SHP77 treated with DMSO at 0.1 percent for 48 hours (cell line): ENCODE results near the gene MAPK10.
"Not testable (repeated sequence)": the region's sequence is repeated elsewhere in the genome, so short reads cannot be mapped to it uniquely, and the experiment has no call there.

Source experiments
- DNase-seq: peaks from one replicate; lab custom pipeline; 2025; lab: John Stamatoyannopoulos, UW

The MAPK10 gene

DNA sequence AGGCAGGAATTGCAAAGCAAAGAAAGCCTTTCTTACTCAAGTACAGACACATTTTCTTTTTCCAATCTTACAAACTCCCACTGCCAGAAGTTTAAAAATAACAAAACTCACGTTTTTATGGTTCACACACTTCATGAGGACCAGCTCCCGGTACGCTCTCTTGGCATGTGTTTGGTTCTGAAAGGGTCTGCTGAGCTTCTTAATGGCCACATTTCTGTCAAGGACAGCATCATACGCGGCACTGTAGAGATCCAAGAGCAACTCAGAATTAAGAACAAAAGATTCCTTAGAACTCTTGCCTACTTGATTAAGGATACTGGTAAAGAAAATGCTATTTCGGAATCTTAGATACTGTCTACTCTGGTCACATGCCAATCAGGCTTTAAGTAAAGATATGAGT lies 252.7 kb downstream of the MAPK10 start:
- no peak for DNase-seq

DNA sequence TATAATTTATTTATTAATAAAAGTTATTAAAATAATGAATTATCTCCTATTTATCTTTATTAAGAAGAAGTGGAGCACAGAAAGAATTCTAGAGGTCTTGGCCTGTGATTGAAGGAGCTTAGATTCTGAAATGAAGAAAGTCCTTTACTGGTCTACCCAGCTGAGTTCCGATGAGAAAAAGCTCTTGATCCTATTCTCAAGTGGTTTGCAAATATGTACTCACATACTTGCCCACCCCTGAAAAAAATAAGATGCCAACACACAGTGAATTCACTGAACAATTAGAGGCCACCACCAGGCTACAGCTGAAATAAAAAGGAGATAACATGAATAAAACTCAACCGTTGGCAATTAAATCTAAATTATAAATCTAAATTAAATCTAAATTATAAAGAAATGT lies 253.4 kb downstream of the MAPK10 start:
- DNase-seq, result no peak

DNA sequence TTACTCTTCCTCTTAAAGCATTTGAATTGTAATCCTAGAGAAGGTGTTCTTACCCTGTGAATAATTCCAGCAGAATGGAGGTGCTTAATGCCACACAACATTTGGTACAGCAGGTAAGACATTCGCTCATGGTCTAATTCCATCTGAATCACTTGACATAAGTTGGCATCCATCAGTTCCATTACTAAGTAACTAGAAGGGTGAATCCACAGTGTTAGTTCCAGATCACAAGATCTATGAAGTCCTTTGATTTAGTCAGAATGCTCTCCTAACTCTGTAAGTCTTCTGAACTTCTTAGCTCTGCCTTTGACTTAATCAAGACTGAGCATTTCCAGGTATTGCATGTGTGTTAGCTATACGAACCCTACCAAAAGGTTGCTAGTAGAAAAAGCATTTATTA lies 258.0 kb downstream of the MAPK10 start:
- DNase-seq, result no peak

DNA sequence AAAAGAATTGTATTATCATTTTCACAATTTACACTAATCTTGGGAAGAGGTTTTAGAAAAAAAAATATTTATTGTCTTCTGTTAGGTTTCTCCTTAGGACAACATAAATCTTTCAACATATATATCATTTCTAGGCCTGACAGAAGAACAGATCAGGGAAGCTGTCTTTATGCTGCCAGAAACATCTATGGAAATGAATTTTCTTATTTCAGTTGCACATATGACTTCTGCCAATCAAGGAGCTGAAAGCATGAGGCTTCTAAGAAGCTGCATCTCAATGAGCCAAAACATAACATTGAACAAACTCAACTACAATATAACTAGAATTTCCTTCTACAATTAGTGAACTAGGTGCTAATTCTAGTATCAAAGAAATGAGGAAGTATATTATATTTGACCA lies 258.4 kb downstream of the MAPK10 start:
- no peak for DNase-seq

DNA sequence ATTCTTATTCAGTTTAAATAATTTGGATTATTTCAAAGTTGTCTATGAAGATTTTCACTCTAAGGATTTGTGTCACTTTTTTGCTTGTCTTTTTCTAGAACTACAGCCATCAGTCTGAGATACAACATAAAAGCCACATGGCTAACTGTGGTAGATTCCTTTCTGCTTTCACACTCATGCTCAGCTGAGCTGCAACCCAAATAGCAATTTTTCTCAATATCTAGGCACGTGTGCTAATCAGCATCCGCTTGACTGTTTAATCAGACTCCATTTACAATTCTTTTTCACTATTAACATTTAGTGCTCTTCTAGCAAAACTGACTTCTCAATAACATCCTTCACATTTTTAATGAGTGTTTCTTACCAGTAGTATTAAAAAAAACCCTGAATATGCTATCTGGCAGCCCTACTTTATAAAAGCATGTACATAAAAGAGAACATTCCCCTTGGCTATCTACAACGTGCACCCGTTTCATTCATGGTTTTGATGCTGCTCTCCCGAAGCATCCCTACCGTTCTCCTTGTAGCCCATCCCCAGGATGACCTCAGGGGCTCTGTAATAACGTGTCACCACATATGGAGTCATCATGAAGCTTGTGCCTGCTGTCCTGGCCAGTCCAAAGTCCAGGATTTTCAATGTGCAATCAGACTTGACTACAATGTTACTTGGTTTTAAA lies 259.2 kb downstream of the MAPK10 start:
- no peak for DNase-seq

DNA sequence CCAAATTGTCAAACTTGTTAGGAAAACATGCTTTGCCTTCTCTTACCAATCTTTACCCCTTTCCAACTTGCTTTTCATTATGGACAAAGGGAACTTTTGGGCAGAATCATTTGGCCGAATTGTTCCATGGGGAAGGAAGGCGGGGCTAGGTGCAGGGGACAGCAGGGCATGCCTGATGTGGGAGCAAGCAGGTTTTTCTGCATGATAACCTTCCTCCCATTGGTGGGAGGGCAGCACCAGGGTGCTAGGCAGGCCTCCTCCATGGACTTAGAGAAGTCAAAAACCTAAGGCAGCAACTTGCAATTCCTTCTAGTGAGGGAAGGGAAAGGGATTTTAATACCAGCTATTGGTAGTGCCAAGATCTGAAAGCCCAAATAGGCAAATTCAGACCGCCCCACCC lies 260.5 kb downstream of the MAPK10 start:
- DNase-seq, result no peak

DNA sequence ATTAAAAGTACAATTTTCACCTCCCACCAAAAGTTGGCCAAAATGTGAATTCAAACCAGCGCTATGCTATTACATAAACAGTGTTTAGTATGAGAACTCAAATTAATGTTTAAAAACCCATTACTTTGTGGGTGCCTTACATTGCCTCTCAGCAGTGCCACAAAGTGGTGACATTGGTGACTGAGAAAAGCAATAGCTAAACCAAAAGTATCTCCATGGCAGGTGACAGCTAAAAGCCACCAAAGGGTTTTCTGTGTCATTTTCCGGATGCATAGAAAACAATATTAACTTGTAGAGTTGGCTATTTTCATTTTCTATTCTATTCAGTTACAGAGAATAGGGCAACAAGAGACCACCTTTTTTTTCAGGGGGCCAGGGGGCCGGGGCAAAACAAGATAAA lies 261.2 kb downstream of the MAPK10 start:
- DNase-seq, result no peak

DNA sequence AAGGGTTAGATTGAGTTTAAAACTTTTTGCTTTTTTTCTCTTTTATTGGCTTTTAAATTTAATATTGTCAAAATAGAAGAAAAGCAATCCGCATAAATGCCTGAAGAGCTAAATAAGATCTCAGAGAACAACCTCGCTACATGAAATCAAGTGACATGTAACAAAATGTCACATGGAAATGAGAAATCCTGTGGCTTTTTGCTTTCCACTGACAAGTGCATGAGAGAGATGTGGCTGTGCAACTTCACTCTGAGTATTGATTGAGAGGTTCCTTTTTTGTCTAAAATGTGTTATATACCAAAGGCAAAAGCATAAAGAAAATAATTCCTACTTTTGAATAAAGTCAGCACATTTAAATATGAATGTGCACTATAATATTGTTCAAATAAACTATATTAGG lies 263.5 kb downstream of the MAPK10 start:
- DNase-seq, result no peak

DNA sequence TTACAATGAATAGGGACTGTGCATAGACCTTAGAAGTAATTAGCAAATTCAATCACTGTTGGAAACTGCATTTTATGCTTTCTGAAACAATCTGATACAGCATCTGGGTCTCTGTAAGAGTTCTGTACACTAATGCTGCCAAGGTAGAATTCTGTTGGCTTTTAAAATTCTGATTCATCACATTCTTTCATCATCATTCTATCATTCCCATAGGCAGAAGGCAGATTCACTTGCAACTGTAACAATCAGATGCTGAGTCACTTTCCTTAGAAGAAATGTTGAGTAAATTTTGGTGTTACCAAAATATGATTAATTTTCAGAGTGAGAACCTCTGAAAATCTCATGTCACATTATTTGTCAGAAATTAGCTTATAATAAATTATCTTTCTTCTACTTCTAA lies 267.2 kb downstream of the MAPK10 start:
- no peak for DNase-seq

DNA sequence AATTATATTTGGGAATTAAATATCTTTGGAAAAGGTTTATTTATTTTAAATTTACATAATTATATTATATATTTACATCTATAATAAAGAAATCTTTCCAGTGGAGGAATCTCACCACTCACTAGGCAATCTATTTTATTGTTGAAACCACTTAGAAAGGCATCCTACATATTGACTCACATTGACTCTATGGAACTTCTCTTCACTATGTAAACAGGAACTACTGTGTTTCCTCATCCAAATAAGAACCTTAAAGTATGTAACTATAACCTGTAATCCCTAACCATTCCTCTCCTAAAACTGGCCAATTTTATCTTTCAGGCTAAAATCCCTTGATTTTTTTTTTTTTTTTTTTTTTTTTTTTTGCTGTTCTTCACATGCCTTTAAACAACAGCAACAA lies 268.7 kb downstream of the MAPK10 start:
- no peak for DNase-seq

DNA sequence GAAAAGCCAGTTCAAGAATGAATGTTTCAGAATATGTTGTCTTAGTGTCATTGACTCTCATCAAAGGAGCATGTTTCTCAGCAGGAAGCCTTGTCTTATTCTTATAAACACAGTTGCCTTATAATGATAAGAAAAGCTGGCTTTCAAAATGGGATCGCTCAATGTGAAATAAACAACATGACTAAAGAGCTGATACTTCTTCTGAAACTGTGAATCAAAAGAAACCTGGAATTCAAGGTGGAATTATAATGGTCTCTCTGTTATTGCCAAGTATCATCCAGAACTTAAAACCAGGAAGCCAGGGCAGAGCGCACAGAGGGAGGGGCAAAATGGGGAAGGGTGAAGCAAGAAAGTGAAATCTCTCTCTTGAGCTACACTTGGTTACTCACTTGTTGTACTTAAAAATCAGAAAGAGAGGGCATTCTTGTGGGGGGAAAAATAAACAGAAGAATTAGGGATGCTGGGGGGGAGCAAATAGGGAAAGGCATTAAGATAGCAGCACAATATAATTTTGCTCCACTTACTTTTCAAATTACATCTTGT lies 270.0 kb downstream of the MAPK10 start:
- DNase-seq, result no peak

DNA sequence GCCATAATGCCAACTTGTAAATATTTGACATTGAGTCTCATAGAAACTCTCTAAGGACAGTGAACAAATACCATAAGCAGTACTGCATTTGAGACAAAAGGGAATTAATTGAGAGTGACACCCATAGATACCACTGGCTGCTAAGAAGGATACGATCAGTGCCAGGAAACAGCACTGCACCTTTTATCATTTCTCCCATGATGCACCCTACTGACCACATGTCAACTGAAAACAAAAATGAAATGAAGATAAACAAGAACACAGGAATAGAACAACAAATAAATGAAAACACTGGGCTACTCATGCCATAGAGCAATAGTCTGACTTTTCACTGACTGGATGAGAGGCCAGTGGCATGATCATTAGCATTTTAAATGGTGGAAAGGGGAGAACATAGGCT lies 270.8 kb downstream of the MAPK10 start:
- no peak for DNase-seq

DNA sequence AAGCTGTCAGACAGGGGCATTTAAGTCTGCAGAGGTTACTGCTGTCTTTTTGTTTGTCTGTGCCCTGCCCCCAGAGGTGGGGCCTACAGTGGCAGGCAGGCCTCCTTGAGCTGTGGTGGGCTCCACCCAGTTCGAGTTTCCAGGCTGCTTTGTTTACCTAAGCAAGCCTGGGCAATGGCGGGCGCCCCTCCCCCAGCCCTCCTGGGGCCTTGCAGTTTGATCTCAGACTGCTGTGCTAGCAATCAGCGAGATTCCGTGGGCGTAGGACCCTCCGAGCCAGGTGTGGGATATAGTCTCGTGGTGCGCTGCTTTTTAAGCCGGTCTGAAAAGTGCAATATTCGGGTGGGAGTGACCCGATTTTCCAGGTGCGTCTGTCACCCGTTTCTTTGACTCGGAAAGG lies 284.1 kb downstream of the MAPK10 start:
- not testable (repeated sequence) for DNase-seq

DNA sequence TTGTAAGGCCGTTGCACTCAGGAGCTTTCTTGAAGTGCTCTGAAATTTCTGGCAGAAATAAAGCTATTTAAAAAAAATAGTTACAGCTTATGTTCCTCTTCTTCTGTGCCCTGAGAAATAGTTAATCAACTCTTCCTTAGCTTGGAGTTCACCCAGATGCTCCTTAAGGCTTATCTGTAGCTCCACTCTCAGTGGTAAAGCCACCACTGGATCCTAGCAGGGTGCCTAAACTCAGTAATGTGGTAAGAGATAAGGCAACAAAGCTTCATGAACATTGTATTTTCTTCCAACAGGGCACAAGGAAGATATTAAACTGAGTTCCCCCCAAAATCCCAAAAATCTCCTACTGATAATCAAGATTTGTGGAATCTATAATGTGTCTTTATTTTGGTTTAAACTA lies 299.5 kb downstream of the MAPK10 start:
- no peak for DNase-seq

DNA sequence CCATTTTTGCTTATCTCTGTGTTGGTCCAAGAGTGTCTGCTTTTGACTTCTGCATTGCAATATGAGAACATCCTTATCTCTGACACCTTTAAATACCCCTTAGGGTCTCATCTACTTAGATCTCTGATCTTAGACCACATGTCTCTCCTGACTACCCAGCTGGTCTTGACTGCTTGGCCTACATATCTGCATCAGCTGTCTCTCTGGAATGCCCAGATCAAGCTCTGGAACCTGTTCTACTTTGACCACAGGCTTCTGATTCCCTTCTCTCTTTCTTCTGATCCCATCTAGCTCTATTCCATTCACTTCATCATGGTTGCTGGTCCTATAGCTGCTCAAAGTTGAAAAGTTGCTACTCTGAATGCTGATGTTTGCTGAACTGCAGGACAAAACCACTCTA lies 301.2 kb downstream of the MAPK10 start:
- no peak for DNase-seq

DNA sequence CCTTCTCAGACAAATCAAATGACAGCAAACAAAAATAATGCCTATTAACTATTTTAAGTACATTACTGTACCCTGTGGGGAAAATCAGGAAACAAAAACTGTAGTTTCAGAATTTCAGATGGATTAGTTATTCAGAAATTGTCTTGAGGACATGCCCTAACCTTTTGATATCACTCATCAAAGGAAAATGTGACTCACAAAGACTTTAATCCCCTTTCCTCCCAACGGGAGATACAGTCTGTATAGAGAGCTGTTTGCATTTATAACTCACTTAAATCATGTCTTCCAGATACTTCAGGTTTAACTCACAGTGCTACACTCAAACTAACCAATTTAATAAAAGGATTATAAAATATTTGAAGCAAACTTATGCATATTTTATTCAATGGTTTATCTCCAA lies 304.0 kb downstream of the MAPK10 start:
- no peak for DNase-seq

DNA sequence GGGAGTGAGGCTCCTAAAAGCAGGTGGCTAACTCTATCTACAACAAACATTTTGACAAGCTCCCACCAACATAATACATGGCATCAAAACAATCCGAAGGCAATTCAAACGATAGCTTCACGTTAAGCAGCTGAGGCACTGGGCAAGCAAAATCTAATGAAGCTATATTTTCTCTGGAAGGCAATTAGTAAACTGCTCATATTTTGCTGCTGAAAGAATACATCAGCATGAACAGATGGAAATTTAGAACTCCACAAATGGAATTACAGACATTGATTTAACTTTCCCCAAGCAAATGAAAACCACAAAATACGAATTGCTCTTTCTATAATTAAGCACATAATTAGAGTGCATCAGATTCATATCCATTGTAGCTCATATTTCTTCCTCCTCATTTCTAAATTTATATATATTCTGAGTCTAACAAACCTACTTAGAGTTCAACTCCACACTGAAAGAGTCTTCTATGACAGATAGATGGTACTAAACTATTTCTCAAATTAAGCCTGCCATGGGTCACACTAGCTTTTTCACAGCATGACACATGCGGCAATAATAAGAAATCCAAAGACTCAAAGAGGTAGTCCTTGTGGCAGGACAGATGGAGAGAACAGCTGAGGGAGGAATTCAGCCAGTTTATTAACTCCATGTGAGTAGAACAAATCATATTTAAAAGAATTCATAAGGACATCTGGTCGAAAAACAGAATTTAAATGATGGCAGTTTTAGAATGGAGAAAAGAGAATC lies 305.4 kb downstream of the MAPK10 start:
- DNase-seq, result no peak

DNA sequence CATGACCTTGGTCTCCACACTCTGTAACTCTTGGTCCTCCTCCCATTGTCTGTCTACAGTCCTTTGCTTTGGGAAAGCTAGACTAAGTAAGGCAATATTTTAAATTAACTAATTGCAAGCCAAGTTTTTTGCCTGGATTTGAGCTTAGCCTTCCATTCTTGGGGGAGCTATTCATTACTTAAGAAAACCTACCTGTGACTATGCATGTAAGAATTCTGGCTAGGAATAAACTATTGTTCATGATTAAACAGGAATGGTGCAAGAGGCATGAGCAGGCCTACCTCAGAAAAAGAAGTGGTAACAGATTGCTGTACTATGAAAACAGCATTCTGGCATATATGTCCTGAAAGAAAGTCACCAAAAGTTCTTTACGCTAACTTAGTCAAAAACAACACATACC lies 309.4 kb downstream of the MAPK10 start:
- no peak for DNase-seq

DNA sequence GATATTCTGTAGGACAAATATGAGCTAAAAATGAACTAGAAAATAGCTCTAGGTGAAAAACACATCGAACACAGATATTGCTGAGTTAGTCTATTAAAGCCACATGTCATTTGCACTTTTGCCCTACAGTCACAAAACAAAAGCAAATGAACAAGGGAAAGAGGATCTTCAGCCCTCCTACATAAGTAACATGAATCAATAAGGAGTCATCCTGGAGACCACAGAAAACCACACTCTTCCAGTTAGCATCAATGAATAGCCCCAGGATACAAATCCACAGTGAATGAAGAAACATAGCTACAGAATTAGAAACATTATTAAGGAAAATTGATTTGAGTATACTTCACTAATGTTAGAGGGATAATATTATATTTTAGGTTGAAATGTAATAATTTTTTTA lies 311.4 kb downstream of the MAPK10 start:
- DNase-seq, result no peak

DNA sequence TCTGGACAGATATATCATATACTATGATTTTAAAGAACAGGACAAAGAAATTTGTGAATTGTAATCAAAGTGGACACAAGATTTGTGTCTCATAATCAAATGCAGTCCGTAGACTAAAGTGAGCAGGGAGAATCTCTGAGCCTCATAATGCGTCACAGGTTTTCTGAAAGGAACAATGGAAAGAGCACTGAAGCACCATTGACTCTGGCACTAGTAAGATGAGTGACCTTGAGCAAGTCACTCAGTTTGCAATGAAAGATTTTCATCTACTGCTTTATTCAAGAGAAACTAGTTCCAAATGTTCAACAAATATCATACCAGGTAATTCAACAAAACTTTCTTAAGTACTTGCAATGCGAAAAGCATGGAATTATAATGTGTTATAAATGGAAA lies 315.3 kb downstream of the MAPK10 start:
- DNase-seq, result no peak

DNA sequence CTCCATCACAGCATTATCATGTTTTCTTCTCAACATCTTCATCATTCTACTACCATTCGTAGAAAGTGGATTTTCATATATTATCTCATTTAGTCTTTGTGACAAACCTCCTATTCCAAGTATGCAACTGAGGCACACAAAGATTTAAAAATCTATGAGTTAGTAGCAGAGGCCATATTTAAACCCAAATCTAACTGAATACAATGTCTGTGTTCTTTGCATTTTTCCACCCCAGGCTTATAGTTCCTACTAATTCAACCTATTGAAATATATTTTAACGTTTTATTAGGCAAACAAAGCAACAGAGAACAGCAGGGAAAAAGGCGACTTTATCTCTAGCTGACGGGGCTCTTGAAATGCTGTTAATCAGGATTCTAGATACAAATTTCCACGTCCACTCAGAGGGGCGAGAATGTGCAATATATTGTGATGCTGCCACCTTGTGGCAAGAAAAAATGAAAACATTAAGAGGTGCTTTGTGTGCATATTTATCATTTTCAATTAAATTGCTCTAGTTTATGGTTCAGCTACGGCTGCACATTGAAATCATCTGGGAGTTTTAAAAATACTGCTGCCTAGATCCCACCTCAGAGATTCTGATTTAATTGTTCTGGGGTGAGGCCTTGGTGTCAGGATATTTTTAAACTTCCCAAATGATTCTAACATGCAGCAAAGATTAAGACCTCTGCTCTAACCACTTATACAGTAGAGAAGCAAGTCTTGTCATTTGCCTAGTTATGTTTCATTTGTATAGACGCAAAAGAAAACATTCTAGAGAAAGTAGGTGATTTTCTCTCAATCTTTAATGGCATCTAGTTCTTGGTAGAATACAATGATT lies 315.9 kb downstream of the MAPK10 start:
- peak; percentile 59 for DNase-seq

DNA sequence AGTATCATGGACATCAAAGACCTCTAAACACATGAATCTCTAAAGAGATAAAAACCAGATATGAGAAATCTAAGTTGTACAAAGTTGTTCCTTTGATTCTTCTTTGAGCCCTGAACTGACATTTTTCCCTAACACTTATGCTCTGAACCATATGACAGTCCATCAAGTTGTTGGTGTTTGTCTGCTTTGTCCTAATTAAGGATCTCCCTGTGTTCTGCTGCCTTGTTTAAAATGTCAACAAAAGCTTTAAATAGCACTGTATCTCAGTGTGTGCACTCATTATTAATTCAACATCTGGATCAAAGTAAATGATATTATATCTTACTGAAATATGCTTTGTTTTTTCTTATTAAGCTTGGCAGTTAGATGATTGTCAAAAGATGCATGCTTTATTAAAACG lies 321.8 kb downstream of the MAPK10 start:
- no peak for DNase-seq

DNA sequence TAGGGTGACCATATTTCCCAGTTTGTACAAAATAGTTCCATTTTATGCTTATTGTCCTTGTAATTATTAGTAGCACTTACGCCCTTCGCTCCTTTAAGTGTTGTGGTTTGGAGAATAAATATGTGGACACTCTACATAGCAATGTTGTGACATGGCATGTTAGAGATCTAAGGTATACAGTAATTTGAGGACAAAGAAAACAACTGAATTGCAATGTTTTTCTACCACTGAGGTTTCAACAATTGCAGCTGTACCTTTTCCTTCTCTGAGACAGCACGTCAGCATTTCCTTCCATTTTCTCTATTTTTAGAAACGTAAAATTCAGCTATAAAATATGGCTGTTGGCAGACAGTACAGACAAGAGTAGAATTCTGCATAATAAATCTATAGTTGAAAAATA lies 323.1 kb downstream of the MAPK10 start:
- DNase-seq, result no peak
